GM23338 (cell line): Measurements from ENCODE around the gene GAB1. TPM values are rescaled to one million over a fixed set of nuclear protein-coding genes. Genes with fewer than 3 reads are reported as not detected.

Source experiments
- ATAC-seq: fragments of 200-7000 bp; cut with Tn5 transposase; 3 replicates; pipeline ENCODE4 v1.9.1; 2020
- DNase-seq: peaks from one replicate; pipeline ENCODE4 v3.0.0-alpha.2; 2015; ENCODE audit warnings: low spot score
- H2AFZ ChIP-seq: fragments of 200-600 bp; sonication (generic); 2 replicates; pipeline ENCODE4 v1.8.0; 2016; ENCODE audit warnings: antibody characterized with exemption, mild to moderate bottlenecking, moderate library complexity
- H3F3A ChIP-seq: fragments of 200-600 bp; sonication (generic); replicated peaks from 2 replicates; pipeline ENCODE4 v1.8.0; 2017; ENCODE audit warnings: antibody characterized with exemption, mixed run types, low read depth
- H3K27ac ChIP-seq: fragments of 200-600 bp; sonication (generic); 2 replicates; pipeline ENCODE4 v1.6.1; 2016; ENCODE audit warnings: low read depth
- H3K27me3 ChIP-seq: fragments of 200-600 bp; sonication (generic); 2 replicates; pipeline ENCODE4 v1.8.0; 2016; ENCODE audit warnings: mild to moderate bottlenecking, mixed run types, moderate library complexity; ENCODE audit not compliant: insufficient read depth
- H3K36me3 ChIP-seq: fragments of 200-600 bp; sonication (generic); 2 replicates; pipeline ENCODE4 v1.8.0; 2016; ENCODE audit warnings: mild to moderate bottlenecking; ENCODE audit not compliant: insufficient read depth
- H3K4me1 ChIP-seq: fragments of 200-600 bp; sonication (generic); 2 replicates; pipeline ENCODE4 v1.8.0; 2016; ENCODE audit warnings: mild to moderate bottlenecking, moderate library complexity; ENCODE audit not compliant: insufficient read depth
- H3K4me2 ChIP-seq: fragments of 200-600 bp; sonication (generic); 2 replicates; pipeline ENCODE4 v1.7.1; 2017; ENCODE audit warnings: mixed run types
- H3K4me3 ChIP-seq: fragments of 200-600 bp; sonication (generic); 2 replicates; pipeline ENCODE4 v1.6.1; 2016; ENCODE audit warnings: mixed run types
- H3K79me2 ChIP-seq: fragments of 200-600 bp; sonication (generic); replicated peaks from 2 replicates; pipeline ENCODE4 v1.8.0; 2017; ENCODE audit warnings: mild to moderate bottlenecking; ENCODE audit not compliant: insufficient read depth
- H3K9me2 ChIP-seq: fragments of 200-600 bp; sonication (generic); 2 replicates; pipeline ENCODE4 v1.8.0; 2017; ENCODE audit not compliant: insufficient read depth
- H4K20me1 ChIP-seq: fragments of 200-600 bp; sonication (generic); replicated peaks from 2 replicates; pipeline ENCODE4 v1.8.0; 2017; ENCODE audit warnings: mild to moderate bottlenecking; ENCODE audit not compliant: insufficient read depth
- H3K27ac Mint-ChIP-seq: 2 replicates; pipeline ENCODE4 v1.8.0; 2020; ENCODE audit warnings: inconsistent platforms, mild to moderate bottlenecking, moderate library complexity, mixed read lengths
- H3K27me3 Mint-ChIP-seq: 3 replicates; pipeline ENCODE4 v1.8.0; 2022; ENCODE audit warnings: low read depth, mild to moderate bottlenecking, moderate library complexity, mixed read lengths, inconsistent platforms; ENCODE audit not compliant: insufficient read depth, poor library complexity
- H3K36me3 Mint-ChIP-seq: 3 replicates; pipeline ENCODE4 v1.8.0; 2021; ENCODE audit warnings: low read depth, mild to moderate bottlenecking, inconsistent platforms, moderate library complexity, mixed read lengths
- H3K4me1 Mint-ChIP-seq: 3 replicates; pipeline ENCODE4 v1.8.0; 2020; ENCODE audit warnings: mild to moderate bottlenecking, inconsistent platforms, mixed read lengths
- H3K4me3 Mint-ChIP-seq: 3 replicates; pipeline ENCODE4 v1.8.0; 2021; ENCODE audit warnings: moderate library complexity, mild to moderate bottlenecking, inconsistent platforms, mixed read lengths
- H3K9me3 Mint-ChIP-seq: 3 replicates; pipeline ENCODE4 v1.8.0; 2020; ENCODE audit warnings: moderate library complexity, mild to moderate bottlenecking, inconsistent platforms, mixed read lengths
- CREB1 ChIP-seq: fragments of 250-450 bp; sonication (Bioruptor Pico); IDR thresholded peaks from 2 replicates; pipeline ENCODE4 v1.5.0; 2020; ENCODE audit warnings: low read depth, mild to moderate bottlenecking, moderate library complexity
- EZH2 ChIP-seq: fragments of 200-600 bp; sonication (generic); IDR thresholded peaks from one replicate; pipeline ENCODE4 v1.8.0; 2017; ENCODE audit warnings: antibody characterized with exemption, mild to moderate bottlenecking, low read depth; ENCODE audit not compliant: unreplicated experiment
- EZH2phosphoT487 ChIP-seq: fragments of 200-600 bp; sonication (generic); IDR thresholded peaks from one replicate; pipeline ENCODE4 v1.8.1; 2018; ENCODE audit warnings: antibody characterized with exemption; ENCODE audit not compliant: unreplicated experiment
- NANOG ChIP-seq: IDR thresholded peaks from 2 replicates; pipeline ENCODE4 v1.6.1; 2016; ENCODE audit warnings: antibody characterized with exemption, borderline replicate concordance
- POLR2AphosphoS5 ChIP-seq: IDR thresholded peaks from 2 replicates; pipeline ENCODE4 v1.6.1; 2016; ENCODE audit warnings: antibody characterized with exemption, low read depth
- STAT1 ChIP-seq: IDR thresholded peaks from one replicate; pipeline ENCODE4 v1.6.1; 2016; ENCODE audit warnings: antibody characterized with exemption; ENCODE audit not compliant: unreplicated experiment
- ZNF114 ChIP-seq: fragments of 250-450 bp; sonication (Bioruptor Pico); IDR thresholded peaks from 2 replicates; pipeline ENCODE4 v1.5.0; 2020; ENCODE audit warnings: mild to moderate bottlenecking, moderate library complexity
- ZNF331 ChIP-seq: fragments of 250-450 bp; sonication (Bioruptor Pico); IDR thresholded peaks from 2 replicates; pipeline ENCODE4 v1.5.0; 2020; ENCODE audit warnings: low read depth, mild to moderate bottlenecking, moderate library complexity
- ZNF462 ChIP-seq: fragments of 250-450 bp; sonication (Bioruptor Pico); IDR thresholded peaks from 2 replicates; pipeline ENCODE4 v1.5.0; 2020; ENCODE audit warnings: mild to moderate bottlenecking, moderate library complexity
- polyA plus RNA-seq: library from polyadenylated mRNA; unstranded; fragments of >200 nt; fragmentation: Nextera tagmentation; extraction: Ambion mirVana; gene quantifications from 2 replicates; pipeline ENCODE4 v1.2.1, GENCODE V29; 2016
- total RNA-seq: library from RNA; depleted of rRNA; stranded (reverse); fragments of >200 nt; shearing (Covaris generic); gene quantifications from 2 replicates; pipeline ENCODE4 v1.2.3, GENCODE V29; 2014
- TF ChIP-seq, protein P1 (sequence below): IDR thresholded peaks from 2 replicates; pipeline ENCODE4 v1.6.1; 2016; ENCODE audit warnings: antibody characterized with exemption
- TF ChIP-seq, protein P2 (sequence below), 2 experiments: fragments of 200-600 bp in 1 of 2; sonication (generic) in 1 of 2; conservative IDR thresholded peaks; 2 replicates each; pipeline versions ENCODE4 v1.5.1 to v1.6.1; 2016 to 2017; ENCODE audit warnings: antibody characterized with exemption in 2 of 2, low read depth in 2 of 2, mild to moderate bottlenecking in 2 of 2, moderate library complexity in 1 of 2

Gene GAB1
- total and polyA plus RNA-seq, 2 experiments from 2014 or later, result 4.0 to 18.4 TPM

DNA sequence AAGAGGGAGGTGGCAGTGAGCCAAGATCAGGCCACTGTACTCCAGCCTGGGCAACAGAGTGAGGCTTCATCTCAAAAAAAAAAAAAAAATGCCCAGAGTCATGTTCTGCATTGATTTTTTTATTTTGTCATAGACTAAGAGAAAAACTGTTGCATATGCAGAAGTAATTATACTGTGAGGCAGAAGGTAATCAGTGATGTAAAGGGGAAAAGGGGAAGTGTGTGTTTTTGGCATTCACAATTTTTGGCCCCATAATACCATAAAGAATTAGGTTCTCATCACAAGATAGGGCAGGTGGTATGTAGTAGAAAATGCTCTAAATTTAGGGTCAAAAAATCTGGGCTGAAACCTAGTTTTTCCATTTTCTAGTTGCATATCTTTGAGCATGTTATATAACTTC lies 47.3 kb upstream of the GAB1 start:
- Histone ChIP-seq H3K27me3 (no peaks in the 10 kb centered on the region), H3K4me2 (no peak overlapping the region), H3K4me1 (peaks cover 13% of the 10 kb centered on the region; the same call in 1 of the 2 replicates), H3K9me2 (no peaks in the 10 kb centered on the region; the same call in 1 of the 2 replicates), H3K79me2 (no peaks in the 10 kb centered on the region), H3K27ac (no peak overlapping the region), H3K4me3 (no peak overlapping the region), H3K36me3 (no peaks in the 10 kb centered on the region), H4K20me1 (no peaks in the 10 kb centered on the region), H3F3A (no peaks in the 10 kb centered on the region), H2AFZ (no peak overlapping the region)
- peaks cover 22% of the 10 kb centered on the region for H3K4me1 Mint-ChIP-seq
- TF ChIP-seq, protein P1, sequence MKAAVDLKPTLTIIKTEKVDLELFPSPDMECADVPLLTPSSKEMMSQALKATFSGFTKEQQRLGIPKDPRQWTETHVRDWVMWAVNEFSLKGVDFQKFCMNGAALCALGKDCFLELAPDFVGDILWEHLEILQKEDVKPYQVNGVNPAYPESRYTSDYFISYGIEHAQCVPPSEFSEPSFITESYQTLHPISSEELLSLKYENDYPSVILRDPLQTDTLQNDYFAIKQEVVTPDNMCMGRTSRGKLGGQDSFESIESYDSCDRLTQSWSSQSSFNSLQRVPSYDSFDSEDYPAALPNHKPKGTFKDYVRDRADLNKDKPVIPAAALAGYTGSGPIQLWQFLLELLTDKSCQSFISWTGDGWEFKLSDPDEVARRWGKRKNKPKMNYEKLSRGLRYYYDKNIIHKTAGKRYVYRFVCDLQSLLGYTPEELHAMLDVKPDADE, result no peak
- TF ChIP-seq STAT1, result no peak
- TF ChIP-seq NANOG, result no peak
- no peak for TF ChIP-seq EZH2
- TF ChIP-seq, protein P2, sequence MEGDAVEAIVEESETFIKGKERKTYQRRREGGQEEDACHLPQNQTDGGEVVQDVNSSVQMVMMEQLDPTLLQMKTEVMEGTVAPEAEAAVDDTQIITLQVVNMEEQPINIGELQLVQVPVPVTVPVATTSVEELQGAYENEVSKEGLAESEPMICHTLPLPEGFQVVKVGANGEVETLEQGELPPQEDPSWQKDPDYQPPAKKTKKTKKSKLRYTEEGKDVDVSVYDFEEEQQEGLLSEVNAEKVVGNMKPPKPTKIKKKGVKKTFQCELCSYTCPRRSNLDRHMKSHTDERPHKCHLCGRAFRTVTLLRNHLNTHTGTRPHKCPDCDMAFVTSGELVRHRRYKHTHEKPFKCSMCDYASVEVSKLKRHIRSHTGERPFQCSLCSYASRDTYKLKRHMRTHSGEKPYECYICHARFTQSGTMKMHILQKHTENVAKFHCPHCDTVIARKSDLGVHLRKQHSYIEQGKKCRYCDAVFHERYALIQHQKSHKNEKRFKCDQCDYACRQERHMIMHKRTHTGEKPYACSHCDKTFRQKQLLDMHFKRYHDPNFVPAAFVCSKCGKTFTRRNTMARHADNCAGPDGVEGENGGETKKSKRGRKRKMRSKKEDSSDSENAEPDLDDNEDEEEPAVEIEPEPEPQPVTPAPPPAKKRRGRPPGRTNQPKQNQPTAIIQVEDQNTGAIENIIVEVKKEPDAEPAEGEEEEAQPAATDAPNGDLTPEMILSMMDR (conservative IDR thresholded peaks at IDR 0.05; ENCODE audit: low read depth in 2 of 2), result no peak
- no peak for TF ChIP-seq EZH2phosphoT487
- TF ChIP-seq ZNF114 (CRISPR knock-in tag), result no peak
- TF ChIP-seq CREB1 (CRISPR knock-in tag), result no peak
- no peak for TF ChIP-seq ZNF331
- H3K27ac Mint-ChIP-seq, result no peak overlapping the region
- ATAC-seq (no peak), DNase-seq (no peak)
- no peaks in the 10 kb centered on the region for H3K9me3 Mint-ChIP-seq
- H3K4me3 Mint-ChIP-seq, result no peak overlapping the region
- H3K36me3 Mint-ChIP-seq, result no peaks in the 10 kb centered on the region
- H3K27me3 Mint-ChIP-seq, result no peaks in the 10 kb centered on the region

- no peak overlapping the region for H2AFZ ChIP-seq
- H3F3A ChIP-seq, result no peaks in the 10 kb centered on the region
- DNase-seq, result no peak
- no peak overlapping the region for H3K4me3 Mint-ChIP-seq
- no peaks in the 10 kb centered on the region for H4K20me1 ChIP-seq
- no peak for ATAC-seq
- no peak overlapping the region for H3K27ac Mint-ChIP-seq
- peaks cover 14% of the 10 kb centered on the region for H3K4me1 Mint-ChIP-seq
- no peak overlapping the region for H3K4me3 ChIP-seq
- H3K4me1 ChIP-seq, result peaks cover 11% of the 10 kb centered on the region; the same call in 1 of the 2 replicates
- H3K27me3 Mint-ChIP-seq, result no peaks in the 10 kb centered on the region
- no peaks in the 10 kb centered on the region for H3K79me2 ChIP-seq
- no peaks in the 10 kb centered on the region for H3K9me3 Mint-ChIP-seq
- H3K36me3 ChIP-seq, result no peaks in the 10 kb centered on the region
- no peaks in the 10 kb centered on the region for H3K36me3 Mint-ChIP-seq
- no peaks in the 10 kb centered on the region for H3K27me3 ChIP-seq
- no peak overlapping the region for H3K27ac ChIP-seq
- H3K9me2 ChIP-seq, result no peaks in the 10 kb centered on the region; the same call in 1 of the 2 replicates
- no peak overlapping the region for H3K4me2 ChIP-seq
- no peak for TF ChIP-seq ZNF462
- TF ChIP-seq STAT1, result no peak
- TF ChIP-seq NANOG, result no peak
- TF ChIP-seq ZNF331, result no peak
- no peak for TF ChIP-seq POLR2AphosphoS5
These were observed 45.4 kb upstream of the GAB1 start for GRCh38 chr4:143291314-143291713.
